HCT116 (cell line): ENCODE data around the gene RFX2. TPM values are rescaled to one million over a fixed set of nuclear protein-coding genes. Genes with fewer than 3 reads are reported as not detected.

Source experiments
- ATAC-seq: fragments of 200-7000 bp; cut with Tn5 transposase; 2 replicates; pipeline ENCODE4 v1.9.1; 2020; ENCODE audit warnings: mild to moderate bottlenecking, moderate library complexity
- BruUV-seq: library from RNA; stranded (reverse); fragments of 400-500 nt; replicated peaks from 2 replicates; lab custom pipeline; 2021; lab: Mats Ljungman, UMichigan
- CTCF ChIA-PET: fragments of 300-600 bp; sonication (Branson Sonifier 250); formaldehyde crosslinking; loops from one replicate; lab custom pipeline; 2021; ENCODE audit warnings: antibody characterized with exemption; lab: Charles Lee
- POLR2A ChIA-PET: fragments of 300-600, 350-600 bp; sonication (Branson Sonifier 250); formaldehyde crosslinking; loops from one replicate; lab custom pipeline; 2021; ENCODE audit warnings: antibody characterized with exemption; lab: Charles Lee
- RAD21 ChIA-PET, 2 experiments: fragments of 300-600 bp; sonication (Branson Sonifier 250); formaldehyde crosslinking; loops; one replicate each; lab custom pipeline; 2023; ENCODE audit warnings: low total read pairs in 2 of 2; ENCODE audit not compliant: uncharacterized antibody in 2 of 2, unreplicated experiment in 2 of 2, low non-redundant PET in 1 of 2; lab: Charles Lee
- DNase-seq: peaks from one replicate; pipeline ENCODE4 v3.0.0-alpha.2; 2010; ENCODE audit warnings: low read depth, low spot score
- H2AFZ ChIP-seq: fragments of 200-600 bp; shearing (Covaris generic), sonication (generic); 2 replicates; pipeline ENCODE4 v1.6.1; 2017; ENCODE audit warnings: low read depth, mixed run types, mixed read lengths, antibody characterized with exemption, low read length; ENCODE audit not compliant: poor library complexity, severe bottlenecking
- H3K27ac ChIP-seq: 2 replicates; pipeline ENCODE4 v1.5.1; 2012; ENCODE audit warnings: low read depth, low read length
- H3K27me3 ChIP-seq: fragments of 200-600 bp; sonication (generic); 2 replicates; pipeline ENCODE4 v1.6.1; 2016; ENCODE audit warnings: mixed run types, low read length, mixed read lengths; ENCODE audit not compliant: insufficient read depth
- H3K36me3 ChIP-seq, 2 experiments: fragments of 200-500 bp in 1 of 2; fragments of 200-600 bp in 1 of 2; sonication (Bioruptor generic) in 1 of 2; sonication (generic) in 1 of 2; 2 replicates each; pipeline versions ENCODE4 v1.5.1 to v1.6.1; 2014 to 2016; ENCODE audit warnings: low read length in 2 of 2, inconsistent platforms in 1 of 2, mixed read lengths in 1 of 2, mixed run types in 1 of 2; ENCODE audit not compliant: insufficient read depth in 2 of 2, control insufficient read depth in 1 of 2
- H3K4me1 ChIP-seq, 2 experiments: fragments of 200-600 bp in 1 of 2; sonication (generic) in 1 of 2; 2 replicates each; pipeline versions ENCODE4 v1.5.1 to v1.6.1; 2012 to 2017; ENCODE audit warnings: low read length in 2 of 2, inconsistent platforms in 1 of 2, mild to moderate bottlenecking in 1 of 2, mixed read lengths in 1 of 2, mixed run types in 1 of 2, moderate library complexity in 1 of 2; ENCODE audit not compliant: insufficient read depth in 2 of 2, control insufficient read depth in 1 of 2
- H3K4me2 ChIP-seq: fragments of 200-600 bp; sonication (generic); 2 replicates; pipeline ENCODE4 v1.6.1; 2017; ENCODE audit warnings: mixed run types, low read length, mixed read lengths
- H3K4me3 ChIP-seq, 2 experiments: fragments of 200-600 bp in 1 of 2; sonication (generic) in 1 of 2; replicated peaks in 1 of 2; 2 replicates each; pipeline ENCODE4 v1.5.1; 2011 to 2016; ENCODE audit warnings: low read length in 2 of 2, control low read depth in 1 of 2, low read depth in 1 of 2, mild to moderate bottlenecking in 1 of 2, mixed read lengths in 1 of 2, mixed run types in 1 of 2
- H3K79me2 ChIP-seq: fragments of 200-600 bp; sonication (generic); 2 replicates; pipeline ENCODE4 v1.6.1; 2017; ENCODE audit warnings: mild to moderate bottlenecking, mixed run types, low read length, moderate library complexity, mixed read lengths; ENCODE audit not compliant: insufficient read depth
- H3K9ac ChIP-seq: fragments of 200-600 bp; sonication (generic); 2 replicates; pipeline ENCODE4 v1.6.1; 2016; ENCODE audit warnings: low read length, mixed read lengths
- H3K9me2 ChIP-seq: fragments of 200-600 bp; sonication (generic), shearing (Covaris generic); 2 replicates; pipeline ENCODE4 v1.6.1; 2017; ENCODE audit warnings: mixed run types, mild to moderate bottlenecking, moderate library complexity; ENCODE audit not compliant: insufficient read depth
- H3K9me3 ChIP-seq, 2 experiments: fragments of 200-500 bp in 1 of 2; fragments of 200-600 bp in 1 of 2; sonication (Bioruptor generic) in 1 of 2; sonication (generic) in 1 of 2; 2 replicates each; pipeline ENCODE4 v1.6.1; 2014 to 2017; ENCODE audit warnings: low read length in 2 of 2, mixed read lengths in 2 of 2, inconsistent platforms in 1 of 2, low read depth in 1 of 2, mild to moderate bottlenecking in 1 of 2, mixed run types in 1 of 2, moderate library complexity in 1 of 2; ENCODE audit not compliant: control insufficient read depth in 1 of 2, insufficient read depth in 1 of 2
- H4K20me1 ChIP-seq: fragments of 200-600 bp; sonication (generic), shearing (Covaris generic); 2 replicates; pipeline ENCODE4 v1.6.1; 2017; ENCODE audit warnings: mixed run types, mild to moderate bottlenecking, moderate library complexity; ENCODE audit not compliant: insufficient read depth
- CEBPB ChIP-seq: IDR thresholded peaks from 2 replicates; pipeline ENCODE4 v1.6.1; 2012; ENCODE audit warnings: low read depth
- CTCF ChIP-seq, 3 experiments: fragments of 200-600 bp in 1 of 3; sonication (generic) in 1 of 3; IDR thresholded peaks in 2 of 3; conservative IDR thresholded peaks in 1 of 3; 2 replicates each; pipeline ENCODE4 v1.5.1; 2012 to 2017; ENCODE audit warnings: low read depth in 2 of 3, low read length in 2 of 3, antibody characterized with exemption in 1 of 3, borderline replicate concordance in 1 of 3, control low read depth in 1 of 3, mild to moderate bottlenecking in 1 of 3, mixed read lengths in 1 of 3, mixed run types in 1 of 3, moderate library complexity in 1 of 3; ENCODE audit not compliant: insufficient read depth in 1 of 3
- EZH2 ChIP-seq: fragments of 200-600 bp; sonication (generic); IDR thresholded peaks from 2 replicates; pipeline ENCODE4 v1.6.1; 2017; ENCODE audit warnings: antibody characterized with exemption, mixed run types
- JUND ChIP-seq: IDR thresholded peaks from 2 replicates; pipeline ENCODE4 v1.6.1; 2012
- MAX ChIP-seq: IDR thresholded peaks from 2 replicates; pipeline ENCODE4 v1.6.1; 2012
- RAD21 ChIP-seq: IDR thresholded peaks from 2 replicates; pipeline ENCODE4 v1.6.1; 2012; ENCODE audit warnings: low read depth, mild to moderate bottlenecking
- SP1 ChIP-seq: IDR thresholded peaks from 2 replicates; pipeline ENCODE4 v1.6.1; 2012; ENCODE audit warnings: low read depth
- TCF7L2 ChIP-seq: IDR thresholded peaks from 2 replicates; pipeline ENCODE4 v1.7.0; 2011; ENCODE audit warnings: borderline replicate concordance, inconsistent platforms; ENCODE audit not compliant: insufficient read depth, insufficient read length; ENCODE audit errors: extremely low read depth
- ZBTB33 ChIP-seq: IDR thresholded peaks from 2 replicates; pipeline ENCODE4 v1.6.1; 2011; ENCODE audit warnings: mild to moderate bottlenecking, low read length, moderate library complexity; ENCODE audit not compliant: insufficient replicate concordance; ENCODE audit errors: extremely low read depth
- ZFX ChIP-seq: fragments of 450-650 bp; IDR thresholded peaks from 2 replicates; pipeline ENCODE4 v1.6.1; 2017
- ZNF274 ChIP-seq: fragments of 200-500 bp; sonication (Bioruptor generic); IDR thresholded peaks from 2 replicates; pipeline ENCODE4 v1.6.1; 2014; ENCODE audit warnings: mild to moderate bottlenecking, low read depth, low read length, inconsistent platforms
- intact Hi-C: fragments of 100-400 bp; cut with micrococcal nuclease; formaldehyde crosslinking; loops from 2 replicates; pipeline ENCODE4 v1.10.0; 2022
- total RNA-seq: library from RNA; stranded (reverse); gene quantifications from one replicate; pipeline ENCODE4 v1.2.1, GENCODE V29; 2021; ENCODE audit not compliant: unreplicated experiment

The RFX2 gene
- total RNA-seq, 1 experiment from 2014 or later: 13.7 TPM

GRCh38 chr19:5985098-5985783, 125.1 kb downstream of the RFX2 start:
- no peaks in the 10 kb centered on the region for H4K20me1 ChIP-seq
- no peaks in the 10 kb centered on the region for H3K36me3 ChIP-seq
- intact Hi-C loops: no loop called here
- ATAC-seq: no peak
- H3K4me3 ChIP-seq: no peak overlapping the region
- DNase-seq: no peak
- ChIA-PET RAD21 (no interaction called here), POLR2A (interaction anchor here (1.1 kb wide), 1 partner anchor 157 kb away, joined by 3 read pairs; no protein-coding TSS in a partner anchor), CTCF (interaction anchor here (1.3 to 1.9 kb wide), 2 partner anchors 38 to 141 kb away, joined by 5 to 6 read pairs; no protein-coding TSS in a partner anchor)
- no peaks in the 10 kb centered on the region for H3K27me3 ChIP-seq
- TF ChIP-seq ZNF274 (no peak), TCF7L2 (no peak), SP1 (no peak), RAD21 (no peak), ZBTB33 (no peak)
- no peaks in the 10 kb centered on the region for H3K9me2 ChIP-seq
- no peak overlapping the region for H3K4me2 ChIP-seq
- BruUV-seq: no TSS peak
- no peak overlapping the region for H3K27ac ChIP-seq
- H3K9ac ChIP-seq: no peak overlapping the region
- no peak overlapping the region for H2AFZ ChIP-seq
- no peaks in the 10 kb centered on the region for H3K9me3 ChIP-seq
- H3K79me2 ChIP-seq: 0 out of 2 replicates have a peak, but pooled peaks cover under 1% of the 10 kb centered on the region
- peaks cover 0 to 19% of the 10 kb centered on the region in 2 experiments; a peak in 2 of 4 replicates for H3K4me1 ChIP-seq

- intact Hi-C loops: no loop called here
- Histone ChIP-seq H3K4me2 (no peak overlapping the region), H3K9me2 (no peaks in the 10 kb centered on the region), H4K20me1 (no peaks in the 10 kb centered on the region), H3K9ac (no peak overlapping the region), H3K79me2 (peaks cover 7% of the 10 kb centered on the region; the same call in 1 of the 2 replicates), H3K27ac (no peak overlapping the region), H2AFZ (no peak overlapping the region), H3K4me1 (peaks cover 0 to 17% of the 10 kb centered on the region in 2 experiments; a peak in 2 of 4 replicates), H3K9me3 (no peaks in the 10 kb centered on the region), H3K4me3 (no peak overlapping the region), H3K27me3 (no peaks in the 10 kb centered on the region), H3K36me3 (no peaks in the 10 kb centered on the region)
- RAD21 ChIA-PET: no interaction called here
- CTCF ChIA-PET: interaction anchor here (1.3 to 1.9 kb wide), 2 partner anchors 38 to 141 kb away, joined by 5 to 6 read pairs; no protein-coding TSS in a partner anchor
- ATAC-seq (no peak), DNase-seq (no peak)
- TF ChIP-seq JUND (no peak), MAX (no peak), ZFX (no peak), TCF7L2 (no peak), CEBPB (no peak), CTCF (IDR thresholded peaks at IDR 0.05 in 2 of 3, conservative IDR thresholded peaks at IDR 0.05 in 1 of 3; ENCODE audit: borderline replicate concordance in 1 of 3, insufficient read depth in 1 of 3, low read depth in 2 of 3, low read length in 2 of 3) (no peak), EZH2 (no peak), ZBTB33 (no peak)
- no TSS peak for BruUV-seq
- POLR2A ChIA-PET: interaction anchor here (1.1 kb wide), 1 partner anchor 157 kb away, joined by 3 read pairs; no protein-coding TSS in a partner anchor
These were observed 125.7 kb downstream of the RFX2 start for GRCh38 chr19:5984600-5984999.
